VCaP (cell line): Measurements from ENCODE around the gene PRICKLE4.

Source experiments
- H3K27ac ChIP-seq: fragments of 450-650 bp; 2 replicates; pipeline ENCODE4 v1.5.1; 2017
- CTCF ChIP-seq: fragments of 450-650 bp; conservative IDR thresholded peaks from 2 replicates; pipeline ENCODE4 v1.5.1; 2017; ENCODE audit warnings: mild to moderate bottlenecking, moderate library complexity

PRICKLE4 gene

GRCh38 chr6:41748102-41748477 is 32.5 kb upstream of the PRICKLE4 start:
- TF ChIP-seq CTCF: no peak
- no peak overlapping the region for H3K27ac ChIP-seq

GRCh38 chr6:41748542-41748941 is 32.0 kb upstream of the PRICKLE4 start:
- TF ChIP-seq CTCF: no peak
- H3K27ac ChIP-seq: no peak overlapping the region

GRCh38 chr6:41750374-41750773 is 30.2 kb upstream of the PRICKLE4 start:
- H3K27ac ChIP-seq: no peak overlapping the region
- no peak for TF ChIP-seq CTCF

DNA sequence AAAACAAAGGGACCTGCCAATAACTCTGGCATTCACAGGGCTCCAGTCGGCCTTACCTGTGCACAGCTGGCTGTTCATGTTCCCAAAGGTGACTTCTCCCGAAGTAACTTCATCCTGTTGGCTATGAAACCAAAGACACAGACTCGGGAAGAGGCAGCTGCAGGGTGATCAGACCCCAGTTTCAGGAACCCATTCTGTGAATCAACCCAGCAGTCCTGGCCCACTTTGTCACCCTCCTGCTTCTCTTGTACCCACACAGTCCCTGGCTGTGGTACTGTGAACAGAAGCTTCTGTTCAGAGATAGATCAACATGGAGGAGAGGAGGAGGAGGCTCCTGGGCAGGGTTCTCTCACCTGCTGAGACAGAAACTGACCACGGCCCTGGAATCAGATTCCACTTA is 24.7 kb upstream of the PRICKLE4 start:
- no peak overlapping the region for H3K27ac ChIP-seq
- no peak for TF ChIP-seq CTCF

DNA sequence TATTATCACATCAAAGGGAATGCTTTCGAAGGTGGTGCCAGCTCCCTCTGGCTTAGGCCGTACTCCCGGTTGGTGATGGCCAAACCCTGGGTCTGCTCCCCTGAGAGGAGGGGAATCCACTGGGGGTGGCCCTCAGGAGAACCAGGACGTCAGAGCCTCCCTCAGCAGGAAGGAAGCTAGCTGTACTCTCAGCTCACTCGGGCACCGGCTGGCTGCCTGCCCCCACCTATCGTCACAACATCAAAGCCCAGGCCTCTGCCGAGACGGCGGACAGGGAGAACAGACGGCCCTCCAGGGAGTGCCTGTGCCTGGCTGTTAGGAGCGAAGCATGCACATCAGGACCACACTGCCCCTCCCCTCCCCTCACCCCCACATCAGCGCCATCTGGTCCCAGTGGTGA is 24.2 kb upstream of the PRICKLE4 start:
- H3K27ac ChIP-seq: no peak overlapping the region

GRCh38 chr6:41757271-41757670 is 23.3 kb upstream of the PRICKLE4 start:
- no peak for TF ChIP-seq CTCF
- no peak overlapping the region for H3K27ac ChIP-seq

More for the DNA sequence above, 24.2 kb upstream of the PRICKLE4 start:
- no peak for TF ChIP-seq CTCF

DNA sequence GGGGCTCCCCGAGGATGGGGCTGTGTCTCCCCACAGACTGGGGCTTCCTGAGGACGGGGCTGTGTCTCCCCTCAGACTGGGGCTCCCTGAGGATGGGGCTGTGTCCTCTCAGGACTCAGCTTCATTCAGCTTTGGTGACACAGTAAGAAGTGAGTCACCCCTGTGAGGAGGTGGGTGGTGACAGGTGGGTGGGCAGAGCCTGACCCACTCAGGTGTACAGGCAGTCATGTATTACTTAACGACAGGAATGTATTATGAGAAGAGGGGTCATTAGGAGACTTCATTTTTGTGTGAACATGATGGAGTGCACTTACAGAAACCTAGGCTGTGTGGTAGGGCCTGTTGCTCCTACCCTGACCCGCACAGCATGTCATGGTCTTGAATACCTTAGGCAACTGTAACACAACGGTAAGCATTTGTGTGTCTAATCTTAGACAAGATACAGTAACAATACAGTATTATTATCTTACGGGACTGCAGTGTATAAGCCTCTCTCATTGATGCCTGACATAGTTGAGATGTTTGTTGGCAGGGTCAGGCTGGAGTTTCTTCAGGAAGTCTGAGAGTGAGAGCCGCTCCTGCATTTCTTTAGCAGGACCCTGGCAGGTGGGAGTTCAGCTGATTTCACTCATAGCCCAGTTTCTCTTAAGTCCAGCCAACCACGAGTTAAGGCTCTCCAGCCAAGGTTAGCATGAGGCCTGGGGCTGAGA is 22.5 kb upstream of the PRICKLE4 start:
- no peak for TF ChIP-seq CTCF
- H3K27ac ChIP-seq: no peak overlapping the region
